ENCODE data around the gene STK32B.

GRCh38 chr4:5222951-5223350 lies 171.7 kb downstream of the STK32B start:
- no peak for TF ChIP-seq CTCF (IDR thresholded peaks at IDR 0.05)
- no peak for TF ChIP-seq POLR2A (IDR thresholded peaks at IDR 0.05)
